ENCODE data around the gene SLC1A5.

SLC1A5 gene

GRCh38 chr19:46788262-46788967 is at the start of gene SLC1A5:
Gene SLC1A5 (minus strand): TSS chr19:46788594. CDS start chr19:46787965, 629 bp downstream.
- Histone ChIP-seq H3K27me3 (ENCODE audit: control insufficient read depth, insufficient read depth, low read length) (no peaks in the 10 kb centered on the region), H3K4me1 (peaks cover 5% of the 10 kb centered on the region), H3K36me3 (ENCODE audit: control insufficient read depth, insufficient read depth, low read length) (no peaks in the 10 kb centered on the region), H3K79me2 (no peaks in the 10 kb centered on the region), H3K4me2 (ENCODE audit: low read length) (peak within 1 kb of the TSS; percentile 63), H2AFZ (peak within 1 kb of the TSS; percentile 80), H3K9me3 (ENCODE audit: control insufficient read depth, low read length) (no peaks in the 10 kb centered on the region), H3K27ac (peak within 1 kb of the TSS; percentile 15), H3K4me3 (ENCODE audit: low read depth, low read length) (peak within 1 kb of the TSS; percentile 41), H3K9ac (no peak within 1 kb of the TSS)
- TF ChIP-seq CTCF (IDR thresholded peaks at IDR 0.05) = no peak

- no peak overlapping the region for H2AFZ ChIP-seq
- no peaks in the 10 kb centered on the region for H3K9me3 ChIP-seq (ENCODE audit: control insufficient read depth, low read length)
- no peaks in the 10 kb centered on the region for H3K79me2 ChIP-seq
- H3K4me1 ChIP-seq = no peaks in the 10 kb centered on the region
- H3K27me3 ChIP-seq (ENCODE audit: control insufficient read depth, insufficient read depth, low read length) = no peaks in the 10 kb centered on the region
- no peak overlapping the region for H3K27ac ChIP-seq
- no peak for TF ChIP-seq CTCF (IDR thresholded peaks at IDR 0.05)
- H3K36me3 ChIP-seq (ENCODE audit: control insufficient read depth, insufficient read depth, low read length) = no peaks in the 10 kb centered on the region
- no peak overlapping the region for H3K9ac ChIP-seq
- no peak overlapping the region for H3K4me3 ChIP-seq (ENCODE audit: low read depth, low read length)
- no peak overlapping the region for H3K4me2 ChIP-seq (ENCODE audit: low read length)
Measured at GRCh38 chr19:46838160-46838559, 49.8 kb upstream of the SLC1A5 start.

- Histone ChIP-seq H3K4me3 (ENCODE audit: low read depth, low read length) (no peak overlapping the region), H3K9ac (no peak overlapping the region), H2AFZ (no peak overlapping the region), H3K79me2 (no peaks in the 10 kb centered on the region), H3K27me3 (ENCODE audit: control insufficient read depth, insufficient read depth, low read length) (no peaks in the 10 kb centered on the region), H3K27ac (no peak overlapping the region), H3K9me3 (ENCODE audit: control insufficient read depth, low read length) (no peaks in the 10 kb centered on the region), H3K36me3 (ENCODE audit: control insufficient read depth, insufficient read depth, low read length) (no peaks in the 10 kb centered on the region), H3K4me2 (ENCODE audit: low read length) (no peak overlapping the region), H3K4me1 (no peaks in the 10 kb centered on the region)
- no peak for TF ChIP-seq CTCF (IDR thresholded peaks at IDR 0.05)
Measured at GRCh38 chr19:46834984-46835383, 46.6 kb upstream of the SLC1A5 start.

- Histone ChIP-seq H3K79me2 (no peaks in the 10 kb centered on the region), H2AFZ (no peak overlapping the region), H3K9ac (no peak overlapping the region), H3K4me2 (ENCODE audit: low read length) (no peak overlapping the region), H3K4me1 (no peaks in the 10 kb centered on the region), H3K27me3 (ENCODE audit: control insufficient read depth, insufficient read depth, low read length) (no peaks in the 10 kb centered on the region), H3K9me3 (ENCODE audit: control insufficient read depth, low read length) (no peaks in the 10 kb centered on the region), H3K27ac (no peak overlapping the region), H3K36me3 (ENCODE audit: control insufficient read depth, insufficient read depth, low read length) (no peaks in the 10 kb centered on the region), H3K4me3 (ENCODE audit: low read depth, low read length) (no peak overlapping the region)
- no peak for TF ChIP-seq CTCF (IDR thresholded peaks at IDR 0.05)
Measured at GRCh38 chr19:46834121-46834520, 45.7 kb upstream of the SLC1A5 start.

GRCh38 chr19:46830864-46831263 is 42.5 kb upstream of the SLC1A5 start:
- H2AFZ ChIP-seq = no peak overlapping the region
- TF ChIP-seq CTCF (IDR thresholded peaks at IDR 0.05) = no peak
- H3K4me2 ChIP-seq (ENCODE audit: low read length) = no peak overlapping the region
- H3K9me3 ChIP-seq (ENCODE audit: control insufficient read depth, low read length) = no peaks in the 10 kb centered on the region
- no peak overlapping the region for H3K9ac ChIP-seq
- no peaks in the 10 kb centered on the region for H3K27me3 ChIP-seq (ENCODE audit: control insufficient read depth, insufficient read depth, low read length)
- H3K79me2 ChIP-seq = no peaks in the 10 kb centered on the region
- no peak overlapping the region for H3K4me3 ChIP-seq (ENCODE audit: low read depth, low read length)
- no peak overlapping the region for H3K27ac ChIP-seq
- no peaks in the 10 kb centered on the region for H3K36me3 ChIP-seq (ENCODE audit: control insufficient read depth, insufficient read depth, low read length)
- no peaks in the 10 kb centered on the region for H3K4me1 ChIP-seq

All from parathyroid adenoma (tissue), 2 donors.